GM19372 (cell line): ENCODE results near the gene CNR2.
"Not testable (repeated sequence)": the region's sequence is repeated elsewhere in the genome, so short reads cannot be mapped to it uniquely, and the experiment has no call there.

ENCODE experiments used
- ATAC-seq: cut with Tn5 transposase; IDR thresholded peaks from one replicate; pipeline ENCODE4 v1.9.1; 2021; ENCODE audit warnings: mild to moderate bottlenecking, low read depth, moderate library complexity; ENCODE audit not compliant: unreplicated experiment

Gene CNR2

DNA sequence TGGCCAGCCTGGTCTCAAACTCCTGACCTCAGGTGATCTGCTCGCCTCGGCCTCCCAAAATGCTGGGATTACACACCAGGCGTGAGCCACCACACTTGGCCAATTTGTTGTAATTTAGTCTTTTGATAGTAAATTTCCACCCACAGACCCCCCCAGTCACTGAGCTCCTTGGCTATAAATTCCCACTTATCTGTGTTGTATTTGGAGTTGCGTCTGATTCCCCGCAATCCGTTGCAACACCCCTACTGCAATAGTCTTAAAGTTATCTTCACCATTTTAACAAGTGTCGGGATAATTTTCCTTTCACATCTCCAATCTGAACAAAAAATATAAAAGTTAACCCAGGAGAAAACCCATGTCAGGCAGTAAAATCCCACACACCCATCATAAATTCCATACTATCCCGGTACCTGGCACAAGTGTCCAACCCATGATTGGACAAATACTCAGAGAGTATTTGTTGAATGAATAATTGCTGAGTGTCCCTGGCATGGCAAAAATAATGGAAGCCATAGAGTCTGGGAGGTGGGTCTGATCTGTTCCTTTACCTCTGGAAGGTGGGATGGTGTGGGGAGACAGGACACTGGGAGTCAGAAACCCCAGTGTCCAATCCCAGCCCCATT lies 9.3 kb upstream of the CNR2 start:
- ATAC-seq = no peak

DNA sequence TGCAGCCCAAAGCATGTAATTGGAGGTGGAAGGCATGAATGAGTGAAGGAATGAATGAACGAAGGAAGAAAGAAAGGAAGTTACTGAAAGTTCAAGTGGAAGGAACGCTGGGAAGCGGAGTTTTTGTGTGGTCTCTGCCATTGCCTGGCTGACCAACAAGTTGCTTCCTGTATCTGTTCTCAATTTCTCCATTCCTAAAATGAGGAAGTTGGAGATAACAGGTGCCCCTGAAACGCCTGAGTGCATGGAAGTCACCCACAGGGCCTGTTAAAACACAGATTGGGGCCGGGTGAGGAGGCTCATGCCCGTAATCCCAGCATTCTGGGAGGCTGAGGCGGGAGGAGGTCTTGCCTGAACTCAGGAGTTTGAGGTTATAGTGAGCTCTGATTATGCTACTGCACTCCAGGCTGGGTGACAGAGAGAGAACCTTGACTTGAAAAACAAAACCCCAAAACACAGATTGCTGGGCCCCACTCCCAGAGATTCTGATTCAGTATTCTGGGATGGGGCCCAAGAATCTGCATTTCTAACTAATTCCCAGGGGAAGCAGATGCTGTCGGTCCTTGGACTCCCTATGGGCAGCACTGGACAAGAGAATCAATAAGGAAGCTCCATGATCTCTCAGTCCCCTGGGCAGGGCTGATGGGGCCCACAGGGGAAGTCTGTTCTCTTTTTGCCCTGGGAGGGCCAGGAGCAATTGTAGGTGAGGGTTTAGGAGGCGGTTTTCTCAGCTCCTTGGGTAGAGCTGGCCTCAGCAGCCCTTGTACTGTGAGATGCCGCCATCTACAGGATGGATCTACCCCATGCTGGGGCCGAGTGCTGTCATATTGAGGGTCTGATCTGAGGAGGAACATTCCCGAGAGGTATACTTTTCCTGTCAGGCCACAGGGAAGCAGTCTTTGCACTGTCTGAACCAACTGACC lies 3.3 kb upstream of the CNR2 start:
- no peak for ATAC-seq

DNA sequence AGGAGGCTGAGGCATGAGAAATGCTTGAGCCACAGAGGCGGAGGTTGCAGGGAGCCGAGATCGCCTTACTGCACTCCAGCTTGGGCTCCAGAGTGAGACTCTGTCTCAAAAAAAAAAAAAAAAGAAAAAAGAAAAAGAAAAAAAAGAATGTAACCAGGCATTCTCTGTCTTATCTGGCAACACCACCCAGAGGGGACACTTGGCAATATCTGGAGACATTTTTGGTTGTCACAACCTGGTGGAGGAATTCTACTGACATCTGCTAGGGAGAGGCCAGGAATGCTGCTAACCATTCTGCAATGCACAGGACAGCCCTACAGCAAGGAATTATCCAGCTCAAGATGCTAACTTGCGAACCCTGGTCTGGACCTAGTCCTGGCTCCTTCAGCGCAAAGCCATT lies 2.3 kb upstream of the CNR2 start:
- no peak for ATAC-seq

DNA sequence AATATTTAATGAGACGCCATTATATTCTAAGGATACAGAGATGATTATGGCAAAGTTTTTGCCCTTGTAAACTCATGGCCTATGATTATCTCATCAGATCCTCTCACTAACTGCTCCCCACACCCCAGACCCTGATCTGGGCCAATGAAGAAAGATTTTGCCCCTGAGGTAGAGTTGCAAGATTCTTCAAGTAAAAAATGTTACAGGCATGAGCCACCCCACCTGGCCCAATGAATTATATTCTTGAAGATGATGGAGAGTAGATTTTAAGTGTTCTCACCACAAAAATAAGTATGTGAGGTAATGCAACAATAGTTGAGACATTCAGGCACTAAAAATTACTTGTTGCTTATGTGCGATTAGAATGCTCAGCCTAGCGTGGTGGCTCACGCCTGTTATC lies 1.8 kb upstream of the CNR2 start:
- ATAC-seq = no peak

DNA sequence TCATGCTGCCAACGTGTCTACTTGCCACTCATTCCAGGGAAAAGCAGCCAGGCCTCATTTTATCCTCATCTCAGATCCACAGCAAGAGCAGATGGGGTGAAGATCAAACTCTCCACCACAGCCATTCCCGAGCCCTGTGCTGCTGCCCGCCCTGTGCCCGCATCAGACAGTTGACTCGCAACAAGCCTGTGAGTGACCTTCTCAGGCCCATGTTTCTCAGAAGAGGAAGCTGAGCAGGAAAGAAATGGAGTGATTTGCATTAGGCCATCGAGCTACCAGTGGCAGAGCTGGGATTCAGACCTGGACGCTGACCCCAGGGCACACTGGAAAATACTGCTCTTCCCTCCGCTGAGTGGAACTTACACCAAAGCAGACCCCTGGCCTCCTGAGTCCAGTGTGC lies 1.2 kb downstream of the CNR2 start:
- ATAC-seq = no peak

DNA sequence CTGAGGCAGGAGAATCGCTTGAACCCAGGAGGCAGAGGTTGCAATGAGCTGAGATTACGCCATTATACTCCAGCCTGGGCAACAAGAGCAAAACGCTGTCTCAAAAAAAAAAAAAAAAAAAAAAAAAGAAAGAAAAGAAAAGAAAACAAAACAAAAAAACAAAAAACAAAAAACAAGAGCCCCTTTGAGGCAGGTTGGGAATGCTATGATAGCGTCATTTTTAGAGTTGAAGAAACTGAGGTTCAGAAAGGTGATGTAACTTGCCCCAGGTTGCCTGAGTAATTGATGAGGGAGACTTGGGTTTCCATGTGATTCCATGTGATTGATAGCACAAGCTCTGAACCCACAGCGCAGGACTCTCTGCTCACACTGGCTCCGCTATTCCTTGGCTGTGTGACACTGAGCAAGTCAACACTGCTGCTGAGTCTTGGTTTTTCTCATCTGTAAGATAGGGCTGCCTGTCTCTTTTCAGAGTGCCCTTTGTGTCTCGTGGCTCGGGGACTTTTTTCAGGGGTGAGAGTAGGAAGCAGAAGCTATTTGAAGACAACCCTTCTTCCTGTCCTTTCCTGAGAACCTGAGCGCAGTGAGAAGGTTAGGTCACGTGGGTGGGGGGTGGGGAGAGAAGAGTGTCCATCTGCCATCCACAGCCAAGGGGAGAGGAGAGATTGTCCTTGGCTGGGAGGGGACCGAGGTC lies 2.5 kb downstream of the CNR2 start:
- ATAC-seq = no peak

DNA sequence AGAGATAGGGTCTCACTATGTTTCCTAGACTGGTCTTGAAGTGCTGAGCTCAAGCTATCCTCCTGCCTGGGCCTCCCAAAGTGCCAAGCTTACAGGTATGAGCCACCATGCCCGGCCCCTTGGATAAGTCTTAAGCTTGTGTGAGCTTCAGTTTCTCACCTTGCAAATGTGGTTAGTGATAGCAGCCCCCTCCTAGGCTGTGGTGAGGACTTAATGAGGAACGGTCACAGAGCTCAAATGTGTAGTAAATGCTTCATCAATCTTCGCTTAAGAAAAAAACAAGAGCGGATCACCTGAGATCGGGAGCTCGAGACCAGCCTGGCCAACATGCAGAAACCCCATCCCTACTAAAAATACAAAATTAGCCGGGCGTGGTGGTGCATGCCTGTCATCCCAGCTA lies 3.0 kb downstream of the CNR2 start:
- ATAC-seq = no peak

DNA sequence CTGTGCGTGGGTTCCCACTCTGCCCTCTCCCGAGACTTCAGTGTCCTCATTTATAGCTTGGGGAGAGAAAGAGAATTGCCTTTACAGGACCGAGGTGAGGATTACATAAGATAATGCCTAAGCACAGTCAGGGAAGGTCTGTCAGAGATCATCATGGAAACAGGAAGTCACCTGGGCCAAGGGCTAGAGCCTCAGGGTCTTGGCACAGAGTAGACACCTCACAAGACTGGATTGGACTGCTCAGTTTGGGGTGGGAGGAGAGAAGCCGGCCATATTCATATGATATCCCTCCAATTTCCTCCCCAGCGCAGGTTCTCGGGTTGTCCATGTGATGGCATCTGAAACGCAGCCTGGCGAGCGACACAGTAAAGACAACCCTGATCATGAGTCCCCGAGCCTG lies 3.8 kb downstream of the CNR2 start:
- no peak for ATAC-seq

DNA sequence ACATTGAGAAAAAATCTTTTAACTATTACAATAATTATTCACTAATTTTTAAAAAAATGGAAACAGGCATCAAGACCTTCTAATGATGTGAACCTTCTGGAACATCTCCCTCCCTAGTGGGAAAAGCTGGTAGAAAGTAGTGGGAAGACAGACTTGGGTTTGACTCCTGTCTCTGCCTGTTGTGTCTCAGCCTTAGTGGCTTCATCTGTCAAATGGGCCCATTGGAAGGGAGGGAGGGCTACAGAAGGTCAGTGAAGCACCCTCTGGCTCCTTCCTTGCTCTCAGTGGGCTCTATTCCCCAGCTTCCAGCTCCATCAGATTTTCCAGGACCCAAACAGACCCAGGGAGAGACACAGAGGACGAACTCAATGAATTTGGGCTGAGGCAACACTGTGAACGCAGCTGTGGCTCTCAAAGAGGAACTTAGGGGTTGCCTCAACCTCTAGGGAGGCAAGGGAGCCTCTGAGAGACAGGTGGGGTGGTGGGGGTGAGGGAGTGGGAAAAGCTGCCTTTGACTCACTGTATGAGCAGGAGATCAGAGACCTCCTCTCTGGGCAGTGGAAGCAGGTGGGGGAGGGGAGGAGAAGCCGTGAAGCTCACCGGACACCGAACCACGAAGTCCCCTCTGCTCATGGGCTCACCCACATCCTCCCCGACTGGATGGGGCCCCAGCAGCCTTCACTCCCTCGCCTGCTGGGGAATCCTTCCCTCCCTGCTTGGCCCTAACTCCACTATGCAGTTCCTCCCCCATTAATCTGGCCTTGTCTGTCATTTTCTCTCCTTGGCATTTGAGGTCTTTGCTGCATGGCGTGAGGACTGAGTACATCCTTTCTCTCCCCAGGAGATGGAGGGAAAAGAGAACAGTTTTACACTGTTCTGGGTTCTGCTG lies 4.5 kb downstream of the CNR2 start:
- no peak for ATAC-seq

DNA sequence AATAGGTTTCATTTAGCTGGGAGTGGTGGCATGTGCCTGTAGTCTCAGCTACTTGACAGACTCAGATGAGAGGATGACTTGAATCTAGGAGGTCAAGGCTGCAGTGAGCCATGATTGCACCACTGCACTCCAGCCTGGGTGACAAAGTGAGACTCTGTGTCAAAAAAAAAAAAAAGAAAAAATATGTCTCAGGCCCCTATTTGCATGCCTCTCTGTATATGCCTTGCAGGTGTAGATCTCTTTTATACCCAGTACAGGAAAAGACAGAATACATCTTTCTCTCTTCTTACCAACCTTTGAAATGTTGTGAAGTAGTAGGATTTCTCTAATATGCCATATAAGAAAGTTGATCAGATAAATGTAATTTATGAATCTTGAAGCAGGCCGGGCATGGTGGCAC lies 6.4 kb downstream of the CNR2 start:
- ATAC-seq = no peak

DNA sequence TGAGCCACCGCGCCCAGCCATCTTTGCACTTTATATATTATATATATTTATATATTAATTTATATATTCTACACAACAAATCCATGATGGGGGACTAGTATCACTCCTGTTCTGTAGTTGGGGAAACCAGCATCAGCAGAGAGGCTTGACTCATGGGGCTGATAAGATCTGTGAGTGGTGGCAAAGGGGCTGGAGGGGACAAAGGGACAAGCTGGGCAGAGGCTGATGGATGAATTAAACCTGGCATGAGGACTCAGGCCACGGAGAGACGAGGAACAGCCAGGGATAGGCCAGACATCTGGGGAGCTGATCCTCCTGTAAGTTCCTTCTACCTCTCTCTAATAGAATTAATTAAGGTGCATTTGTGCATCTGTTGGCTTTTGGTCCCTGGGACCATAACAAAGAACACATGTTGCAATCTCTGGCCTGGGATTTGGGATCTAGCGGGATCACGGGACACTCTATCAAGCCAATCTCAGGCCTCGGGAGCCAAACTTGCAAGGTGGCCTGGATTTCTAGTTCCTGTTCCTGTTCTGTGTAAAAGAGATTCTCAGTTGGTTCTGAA lies 7.6 kb downstream of the CNR2 start:
- ATAC-seq = no peak

DNA sequence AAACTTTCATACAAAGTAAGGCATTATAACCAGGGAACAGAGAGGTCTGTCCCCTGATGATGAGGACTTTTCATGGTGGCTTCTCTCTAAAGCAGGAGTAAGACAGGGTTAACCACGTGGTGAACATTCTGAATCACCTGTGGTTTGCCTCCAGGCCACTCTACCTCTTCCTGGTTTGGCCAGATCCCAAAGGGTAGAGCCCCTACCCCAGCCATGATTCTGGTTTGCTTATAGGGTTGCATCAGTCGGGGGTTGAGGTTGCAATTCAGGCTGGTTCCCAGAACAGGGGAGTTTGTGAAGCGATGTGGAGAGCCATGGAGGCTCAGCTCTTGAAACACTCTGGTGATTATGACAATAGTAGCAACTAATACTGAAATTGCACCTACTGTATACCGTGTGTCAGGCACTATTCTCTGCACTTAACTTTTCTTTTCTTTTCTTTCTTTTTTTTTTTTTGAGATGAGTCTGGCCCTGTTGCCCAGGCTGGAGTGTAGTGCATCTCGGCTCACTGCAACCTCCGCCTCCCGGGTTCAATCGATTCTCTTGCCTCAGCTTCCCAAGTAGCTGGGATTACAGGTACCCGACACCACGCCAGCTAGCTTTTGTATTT lies 8.3 kb downstream of the CNR2 start:
- no peak for ATAC-seq

DNA sequence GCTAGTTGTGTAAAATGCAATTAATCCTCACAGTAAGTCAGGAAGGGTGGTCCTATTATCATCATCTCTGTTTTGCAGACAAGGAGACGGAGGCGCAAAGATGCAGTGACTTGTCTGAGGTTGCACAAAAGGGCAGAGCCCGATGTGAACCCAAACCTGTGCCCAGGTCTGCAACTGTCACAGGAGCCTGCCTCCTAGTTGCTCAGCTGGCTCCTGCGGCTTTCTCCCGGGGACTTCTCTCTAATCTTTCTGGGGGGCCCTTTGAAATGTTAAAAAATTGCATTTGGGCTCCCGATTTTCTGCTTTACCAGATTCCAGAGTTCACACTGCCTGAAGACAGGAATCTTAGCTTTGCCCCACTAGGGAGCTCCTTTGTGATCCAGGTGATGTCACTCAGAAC lies 9.4 kb downstream of the CNR2 start:
- no peak for ATAC-seq

DNA sequence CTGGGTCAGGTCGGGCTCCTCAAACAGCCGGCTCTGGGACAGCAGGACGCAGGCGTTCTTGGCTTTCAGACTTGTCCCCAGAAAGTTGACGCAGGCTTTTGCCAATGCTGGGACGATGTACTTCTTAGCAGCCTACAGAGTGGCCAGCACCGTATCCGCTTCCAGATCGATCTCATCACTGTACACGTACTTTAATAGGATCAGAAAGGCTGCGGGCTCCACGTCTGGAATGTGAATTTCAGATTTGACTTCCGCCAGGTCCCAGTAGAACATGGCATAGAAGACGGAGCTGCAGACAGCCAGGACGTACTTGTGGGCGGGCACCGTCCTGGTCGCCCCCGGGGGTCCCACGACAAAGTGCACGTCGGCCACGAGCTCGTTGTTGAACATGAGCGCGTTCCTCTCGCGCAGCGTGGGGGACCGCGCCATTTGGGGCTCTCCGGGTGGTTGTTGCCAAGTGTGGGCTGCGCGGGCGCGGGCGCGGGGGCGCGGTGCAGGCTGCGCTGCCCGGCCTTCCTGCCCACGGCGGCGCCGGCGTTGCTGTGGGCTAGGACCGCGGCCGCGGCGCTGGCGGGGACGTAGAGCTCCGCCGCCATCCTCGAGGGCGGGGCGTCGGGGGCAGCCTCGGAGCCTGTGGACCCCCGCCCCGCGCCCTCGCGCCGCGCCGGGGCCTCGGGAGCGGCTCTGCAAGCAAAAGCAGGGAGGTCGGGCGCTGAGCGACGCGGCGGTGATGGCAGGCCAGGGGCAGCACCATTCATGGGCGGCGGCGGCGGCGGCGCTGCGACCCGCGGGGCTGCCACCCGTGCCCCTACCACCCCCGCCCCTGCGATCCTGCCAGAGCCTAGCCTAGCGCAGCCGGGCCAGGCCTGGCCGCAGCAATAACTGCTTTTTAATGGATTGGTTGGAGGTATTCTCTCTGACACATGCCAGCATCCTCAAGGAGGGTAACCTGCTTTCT lies 10.6 kb downstream of the CNR2 start:
- no peak for ATAC-seq

DNA sequence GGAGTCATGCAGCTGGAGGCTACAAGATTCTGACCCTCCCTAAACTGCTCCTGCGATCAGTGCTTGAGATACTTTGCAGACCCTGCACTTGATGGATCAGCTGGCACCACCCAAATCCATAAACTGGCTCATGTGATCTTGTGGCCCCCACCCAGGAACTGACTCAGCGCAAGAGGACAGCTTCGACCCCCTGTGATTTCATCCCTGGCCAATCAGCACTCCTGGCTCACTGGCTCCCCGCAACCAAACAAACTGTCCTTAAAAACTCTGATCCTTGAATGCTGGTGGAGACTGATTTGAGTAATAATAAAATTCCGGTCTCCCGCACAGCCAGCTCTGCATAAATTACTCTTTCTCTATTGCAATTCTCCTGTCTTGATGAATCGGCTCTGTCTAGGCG lies 13.1 kb downstream of the CNR2 start:
- ATAC-seq = not testable (repeated sequence)

DNA sequence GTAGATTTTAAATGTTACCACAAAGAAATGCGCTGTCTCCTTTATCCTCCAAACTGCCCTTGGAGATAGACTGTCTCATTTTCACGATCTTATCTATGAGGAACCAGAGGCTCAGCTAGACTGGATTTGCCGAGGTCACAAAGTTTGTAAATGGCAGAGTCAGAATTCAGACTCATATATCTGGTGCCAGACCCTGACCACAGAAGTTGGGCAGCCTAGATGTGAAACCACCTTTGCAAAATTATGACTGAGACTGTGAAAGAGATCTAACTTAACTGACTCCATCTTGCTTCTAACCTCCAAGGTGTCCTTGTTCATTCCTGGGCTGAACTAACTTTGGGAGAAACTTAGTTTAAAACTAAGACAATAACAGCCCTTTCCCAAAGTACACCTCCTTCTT lies 14.1 kb downstream of the CNR2 start:
- ATAC-seq = no peak

DNA sequence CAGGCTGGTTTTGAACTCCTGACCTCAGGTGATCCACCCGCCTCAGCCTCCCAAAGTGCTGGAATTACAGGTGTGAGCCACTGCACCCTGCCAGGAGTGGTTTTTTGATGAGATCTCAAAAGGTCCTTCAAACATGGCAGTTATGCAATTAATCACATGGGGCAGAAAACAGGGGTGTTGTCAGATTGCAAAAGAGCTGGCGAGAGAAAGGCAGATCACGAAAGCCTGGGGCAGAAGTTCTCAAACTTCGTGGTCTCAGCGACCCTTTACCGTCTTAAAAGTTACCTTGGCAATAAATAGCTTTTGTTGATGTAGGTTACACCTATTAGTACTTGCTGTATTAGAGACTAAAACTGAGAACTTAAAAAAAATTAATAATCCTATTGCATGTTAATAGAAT lies 16.1 kb downstream of the CNR2 start:
- no peak for ATAC-seq

DNA sequence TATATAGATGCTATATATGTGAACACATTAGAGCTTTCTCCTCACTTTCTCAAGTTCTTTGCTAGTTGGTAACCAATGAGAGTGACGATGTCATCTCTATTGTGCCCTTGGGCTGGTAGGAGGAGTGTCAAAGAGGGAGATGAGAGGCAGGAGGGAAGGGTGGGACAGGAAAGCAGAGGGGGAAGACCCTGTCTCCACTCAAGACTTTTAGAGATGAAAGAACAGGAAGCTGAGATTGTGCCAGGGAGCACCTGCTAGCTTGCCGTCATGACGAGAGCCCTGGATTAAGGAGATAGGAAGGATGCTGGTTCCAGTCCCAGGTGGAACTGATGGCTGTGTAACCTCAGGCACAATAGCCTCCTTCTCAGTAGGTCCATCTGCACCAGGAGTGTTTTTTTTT lies 16.7 kb downstream of the CNR2 start:
- ATAC-seq = no peak

DNA sequence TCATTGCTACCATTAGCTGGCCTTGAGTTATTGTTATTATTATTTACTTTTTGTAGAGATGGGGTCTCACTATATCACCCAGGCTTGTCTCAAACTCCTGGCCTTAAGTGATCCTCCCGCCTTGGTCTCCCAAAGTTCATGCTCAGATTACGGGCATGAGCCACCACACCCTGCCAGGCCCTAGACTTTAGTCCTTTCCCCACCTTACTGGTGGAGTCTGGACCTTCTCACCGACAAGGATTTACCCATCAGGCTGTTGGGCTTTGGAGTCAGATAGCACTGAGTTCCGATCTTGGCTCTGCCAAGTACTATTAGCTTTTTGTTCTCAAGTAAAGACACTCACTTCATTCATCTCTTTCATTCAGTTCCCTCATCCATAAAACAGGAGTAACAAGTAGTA lies 17.2 kb downstream of the CNR2 start:
- ATAC-seq = no peak
